ENCODE measurements around the gene DCHS2.

The DCHS2 gene

DNA sequence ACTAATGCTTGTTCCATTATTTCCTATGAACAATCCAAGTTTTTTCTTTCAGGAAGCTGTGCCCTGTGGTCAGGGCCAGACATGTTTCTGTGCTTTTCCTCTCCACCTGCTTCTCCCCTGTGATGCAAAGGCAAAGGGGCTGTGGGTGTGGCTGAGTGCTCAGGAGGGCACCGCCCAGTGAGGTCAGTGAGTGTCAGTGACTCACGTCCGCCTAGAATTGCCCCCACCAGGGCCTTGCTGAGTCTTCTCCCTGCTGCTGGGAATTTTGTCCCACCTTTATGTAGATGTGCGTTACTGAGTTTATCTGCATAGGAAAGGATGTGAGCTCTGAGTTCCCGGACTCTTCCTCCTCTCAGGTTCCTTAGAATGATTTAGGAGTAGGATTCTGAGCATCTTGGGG lies 283.2 kb downstream of the DCHS2 start:
- no peaks in the 10 kb centered on the region for H3K9me3 ChIP-seq (ENCODE audit: control insufficient read depth, low read length)
- H3K36me3 ChIP-seq (ENCODE audit: control insufficient read depth, insufficient read depth, low read length, severe bottlenecking), result no peaks in the 10 kb centered on the region
- no peaks in the 10 kb centered on the region for H3K27me3 ChIP-seq (replicated peaks; ENCODE audit: control insufficient read depth, insufficient read depth, low read length)
- no peak for DNase-seq (ENCODE audit: low read depth)
- H3K9ac ChIP-seq (ENCODE audit: low read length), result no peak overlapping the region
- no peak overlapping the region for H3K4me3 ChIP-seq (ENCODE audit: low read length)
- peaks cover 5% of the 10 kb centered on the region for H3K4me1 ChIP-seq (ENCODE audit: control insufficient read depth, insufficient read depth, low read length)

DNA sequence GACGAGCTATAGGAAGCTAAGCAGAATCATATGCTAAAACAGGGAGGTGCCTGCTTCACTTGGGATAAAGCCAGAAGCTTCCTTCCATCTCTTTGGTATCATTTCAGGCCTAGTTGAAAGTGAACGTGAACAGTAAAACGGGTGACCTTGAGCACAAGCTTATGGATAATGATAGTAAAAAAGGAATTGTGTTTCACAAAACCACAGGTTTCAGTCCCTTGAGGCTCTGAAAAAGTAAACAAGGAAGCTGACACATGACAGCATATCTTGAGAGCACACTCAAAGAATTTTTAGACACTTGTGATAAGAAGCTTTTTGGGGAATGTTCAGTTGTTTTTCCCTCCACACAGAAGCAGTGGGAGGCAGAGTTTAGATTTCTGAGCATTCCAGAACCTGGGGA lies 286.1 kb downstream of the DCHS2 start:
- Histone ChIP-seq H3K9ac (ENCODE audit: low read length) (no peak overlapping the region), H3K4me1 (ENCODE audit: control insufficient read depth, insufficient read depth, low read length) (peaks cover 5% of the 10 kb centered on the region), H3K4me3 (ENCODE audit: low read length) (no peak overlapping the region), H3K9me3 (ENCODE audit: control insufficient read depth, low read length) (no peaks in the 10 kb centered on the region), H3K27me3 (replicated peaks; ENCODE audit: control insufficient read depth, insufficient read depth, low read length) (no peaks in the 10 kb centered on the region), H3K36me3 (ENCODE audit: control insufficient read depth, insufficient read depth, low read length, severe bottlenecking) (no peaks in the 10 kb centered on the region)
- DNase-seq (ENCODE audit: low read depth), result peak; percentile 15

DNA sequence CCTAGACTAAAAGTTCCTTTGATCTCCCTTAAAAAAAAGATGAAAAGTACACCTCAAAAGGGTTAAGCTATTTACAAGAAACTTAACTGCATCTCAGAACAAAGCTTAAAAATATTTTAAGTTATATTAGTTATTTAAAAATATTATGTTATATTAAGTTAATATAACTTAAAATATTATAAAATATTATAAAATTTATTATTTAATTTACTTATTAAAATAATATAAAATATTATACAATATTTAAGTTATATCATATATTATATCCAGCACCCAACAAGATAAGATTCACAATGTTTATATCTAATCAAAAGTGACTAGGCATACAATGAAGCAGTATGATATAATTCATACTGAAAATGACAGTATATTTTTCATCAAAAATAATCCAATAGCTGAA lies 296.9 kb downstream of the DCHS2 start:
- Histone ChIP-seq H3K4me3 (ENCODE audit: low read length) (no peak overlapping the region), H3K27me3 (replicated peaks; ENCODE audit: control insufficient read depth, insufficient read depth, low read length) (no peaks in the 10 kb centered on the region), H3K4me1 (ENCODE audit: control insufficient read depth, insufficient read depth, low read length) (no peaks in the 10 kb centered on the region), H3K36me3 (ENCODE audit: control insufficient read depth, insufficient read depth, low read length, severe bottlenecking) (no peaks in the 10 kb centered on the region), H3K9me3 (ENCODE audit: control insufficient read depth, low read length) (peaks cover 8% of the 10 kb centered on the region), H3K9ac (ENCODE audit: low read length) (no peak overlapping the region)
- no peak for DNase-seq (ENCODE audit: low read depth)

DNA sequence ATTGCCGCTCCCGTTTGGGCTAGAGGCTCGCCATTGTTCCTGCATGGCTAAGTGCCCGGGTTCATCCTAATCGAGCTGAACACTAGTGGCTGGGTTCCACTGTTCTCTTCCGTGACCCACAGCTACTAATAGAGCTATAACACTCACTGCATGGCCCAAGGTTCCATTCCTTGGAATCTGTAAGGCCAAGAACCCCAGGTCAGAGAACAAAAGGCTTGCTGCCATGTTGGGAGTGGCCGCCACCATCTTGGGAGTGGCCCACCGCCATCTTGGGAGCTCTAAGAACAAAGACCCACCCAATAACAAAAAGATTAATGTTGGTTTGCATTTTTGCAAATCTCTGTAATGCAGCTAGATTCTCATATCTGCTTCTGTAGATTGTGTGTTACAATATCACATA lies 299.0 kb downstream of the DCHS2 start:
- Histone ChIP-seq H3K4me1 (ENCODE audit: control insufficient read depth, insufficient read depth, low read length) (peaks cover 4% of the 10 kb centered on the region), H3K4me3 (ENCODE audit: low read length) (no peak overlapping the region), H3K36me3 (ENCODE audit: control insufficient read depth, insufficient read depth, low read length, severe bottlenecking) (no peaks in the 10 kb centered on the region), H3K27me3 (replicated peaks; ENCODE audit: control insufficient read depth, insufficient read depth, low read length) (no peaks in the 10 kb centered on the region), H3K9me3 (ENCODE audit: control insufficient read depth, low read length) (peaks cover 8% of the 10 kb centered on the region), H3K9ac (ENCODE audit: low read length) (no peak overlapping the region)
- DNase-seq (ENCODE audit: low read depth), result no peak

DNA sequence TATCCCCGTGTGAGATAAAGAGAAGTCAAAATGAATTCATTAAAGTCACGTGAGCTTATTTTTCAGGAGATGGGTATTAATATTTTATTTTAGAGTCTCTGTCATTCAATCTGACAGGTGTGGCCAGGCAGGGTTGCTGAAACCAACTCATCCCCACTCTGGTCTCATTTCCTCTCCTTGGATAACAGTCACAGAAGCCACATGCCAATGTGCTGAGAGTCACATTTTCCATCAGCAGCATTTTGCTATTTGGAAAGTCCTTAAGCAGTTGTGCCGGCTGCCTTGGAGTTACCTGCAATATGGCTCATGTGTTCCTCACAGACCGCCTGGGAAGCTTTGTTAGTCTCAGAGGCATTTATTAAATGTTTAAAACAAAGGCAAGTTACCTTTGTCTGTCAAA lies 302.3 kb downstream of the DCHS2 start:
- H3K9me3 ChIP-seq (ENCODE audit: control insufficient read depth, low read length), result no peaks in the 10 kb centered on the region

DNA sequence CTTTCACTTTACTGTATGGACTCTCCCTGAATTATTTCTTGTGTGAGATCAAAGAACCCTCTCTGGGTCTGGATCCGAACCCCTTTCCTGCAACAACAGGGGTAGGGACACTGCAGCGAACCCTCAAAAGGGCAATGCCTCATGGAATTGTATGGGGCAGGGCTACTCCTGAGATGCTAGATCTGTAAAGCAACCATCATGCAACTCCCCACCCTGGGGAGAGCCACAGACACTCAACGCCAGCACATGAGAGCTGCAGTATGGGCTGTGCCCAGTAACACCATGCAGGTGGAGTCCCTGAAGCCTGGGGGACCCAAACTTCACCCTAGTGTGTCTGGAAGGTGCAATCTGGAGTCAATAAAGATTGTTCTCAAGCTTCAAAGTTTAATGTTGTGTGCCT lies 304.7 kb downstream of the DCHS2 start:
- no peak overlapping the region for H3K9ac ChIP-seq (ENCODE audit: low read length)
- H3K4me1 ChIP-seq (ENCODE audit: control insufficient read depth, insufficient read depth, low read length), result peaks cover 4% of the 10 kb centered on the region
- H3K9me3 ChIP-seq (ENCODE audit: control insufficient read depth, low read length), result no peaks in the 10 kb centered on the region
- no peaks in the 10 kb centered on the region for H3K36me3 ChIP-seq (ENCODE audit: control insufficient read depth, insufficient read depth, low read length, severe bottlenecking)
- DNase-seq (ENCODE audit: low read depth), result no peak
- no peak overlapping the region for H3K4me3 ChIP-seq (ENCODE audit: low read length)
- H3K27me3 ChIP-seq (replicated peaks; ENCODE audit: control insufficient read depth, insufficient read depth, low read length), result no peaks in the 10 kb centered on the region

More for the DNA sequence above, 302.3 kb downstream of the DCHS2 start:
- Histone ChIP-seq H3K4me1 (ENCODE audit: control insufficient read depth, insufficient read depth, low read length) (peaks cover 4% of the 10 kb centered on the region), H3K9ac (ENCODE audit: low read length) (no peak overlapping the region), H3K27me3 (replicated peaks; ENCODE audit: control insufficient read depth, insufficient read depth, low read length) (no peaks in the 10 kb centered on the region), H3K36me3 (ENCODE audit: control insufficient read depth, insufficient read depth, low read length, severe bottlenecking) (no peaks in the 10 kb centered on the region), H3K4me3 (ENCODE audit: low read length) (no peak overlapping the region)
- DNase-seq (ENCODE audit: low read depth), result peak; percentile 27

DNA sequence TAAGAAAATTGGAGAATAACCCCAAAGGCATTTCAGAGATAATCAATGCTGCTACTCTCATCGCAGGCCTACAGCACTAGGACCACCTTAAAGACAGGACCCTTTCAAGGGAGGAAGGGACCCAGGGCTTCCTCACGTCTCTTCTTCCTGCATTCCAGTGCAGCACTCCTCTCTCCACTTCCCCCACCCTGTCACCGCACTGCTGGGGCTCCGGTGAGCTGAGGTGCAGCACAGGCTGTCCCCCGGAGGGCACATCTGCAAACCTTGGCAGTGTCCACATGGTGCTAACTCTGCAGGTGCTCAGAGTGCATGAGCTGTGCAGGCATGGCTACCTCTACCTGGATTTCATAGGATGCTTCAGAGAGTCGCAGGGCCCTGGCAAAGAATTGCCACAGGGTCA lies 305.6 kb downstream of the DCHS2 start:
- Histone ChIP-seq H3K4me3 (ENCODE audit: low read length) (no peak overlapping the region), H3K36me3 (ENCODE audit: control insufficient read depth, insufficient read depth, low read length, severe bottlenecking) (no peaks in the 10 kb centered on the region), H3K9me3 (ENCODE audit: control insufficient read depth, low read length) (no peaks in the 10 kb centered on the region), H3K27me3 (replicated peaks; ENCODE audit: control insufficient read depth, insufficient read depth, low read length) (no peaks in the 10 kb centered on the region), H3K9ac (ENCODE audit: low read length) (no peak overlapping the region), H3K4me1 (ENCODE audit: control insufficient read depth, insufficient read depth, low read length) (peaks cover 4% of the 10 kb centered on the region)
- no peak for DNase-seq (ENCODE audit: low read depth)

DNA sequence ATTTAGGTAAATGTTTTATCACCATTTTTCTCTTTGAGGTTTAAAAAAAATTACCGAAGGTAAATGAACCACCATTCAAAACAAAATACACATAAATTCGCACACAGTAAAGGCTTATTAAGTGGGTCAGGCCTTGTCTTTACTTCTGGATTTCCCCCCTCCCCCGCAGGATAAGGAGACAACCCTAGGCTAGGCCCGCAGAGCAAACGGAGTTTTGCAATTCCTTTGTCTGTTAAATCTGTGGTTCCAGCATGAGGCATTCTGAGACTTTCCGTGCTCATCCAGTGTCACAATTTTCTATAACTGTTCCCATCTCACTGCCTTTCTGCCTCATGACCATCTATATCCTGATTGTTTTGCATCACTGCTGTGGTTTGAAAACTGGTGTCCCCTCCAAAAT lies 307.4 kb downstream of the DCHS2 start:
- Histone ChIP-seq H3K9ac (ENCODE audit: low read length) (no peak overlapping the region), H3K4me3 (ENCODE audit: low read length) (no peak overlapping the region), H3K36me3 (ENCODE audit: control insufficient read depth, insufficient read depth, low read length, severe bottlenecking) (no peaks in the 10 kb centered on the region), H3K4me1 (ENCODE audit: control insufficient read depth, insufficient read depth, low read length) (no peaks in the 10 kb centered on the region), H3K9me3 (ENCODE audit: control insufficient read depth, low read length) (no peaks in the 10 kb centered on the region), H3K27me3 (replicated peaks; ENCODE audit: control insufficient read depth, insufficient read depth, low read length) (no peaks in the 10 kb centered on the region)
- DNase-seq (ENCODE audit: low read depth), result no peak

DNA sequence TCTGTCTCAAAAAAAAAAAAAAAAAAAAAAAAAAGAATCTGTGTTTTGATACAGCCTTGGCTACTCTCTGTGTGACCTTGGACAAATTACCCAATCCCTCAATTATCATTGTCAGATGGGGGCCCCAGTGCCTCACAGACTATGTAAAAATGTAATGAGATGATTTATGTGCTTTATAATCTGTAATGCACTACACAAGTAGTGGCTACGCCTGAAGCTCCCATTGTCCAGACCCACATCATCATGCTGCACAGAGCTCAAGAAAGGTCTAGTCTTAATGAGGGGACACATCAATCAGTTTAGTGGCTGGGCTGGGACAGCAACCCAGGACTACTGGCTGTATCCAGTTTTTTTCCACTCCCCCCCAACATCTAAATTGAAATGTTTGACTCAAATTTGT lies 308.3 kb downstream of the DCHS2 start:
- H3K4me1 ChIP-seq (ENCODE audit: control insufficient read depth, insufficient read depth, low read length), result no peaks in the 10 kb centered on the region
- H3K4me3 ChIP-seq (ENCODE audit: low read length), result no peak overlapping the region
- DNase-seq (ENCODE audit: low read depth), result no peak
- H3K9me3 ChIP-seq (ENCODE audit: control insufficient read depth, low read length), result no peaks in the 10 kb centered on the region
- no peaks in the 10 kb centered on the region for H3K27me3 ChIP-seq (replicated peaks; ENCODE audit: control insufficient read depth, insufficient read depth, low read length)
- no peaks in the 10 kb centered on the region for H3K36me3 ChIP-seq (ENCODE audit: control insufficient read depth, insufficient read depth, low read length, severe bottlenecking)
- H3K9ac ChIP-seq (ENCODE audit: low read length), result no peak overlapping the region
